ENCODE results near the gene TRIM45. TPM values are rescaled to one million over a fixed set of nuclear protein-coding genes. Genes with fewer than 3 reads are reported as not detected.

The TRIM45 gene
- total and polyA plus RNA-seq, 2 of the 4 experiments (the other 2 are of a cell fraction), result 2.0 to 5.1 TPM

DNA sequence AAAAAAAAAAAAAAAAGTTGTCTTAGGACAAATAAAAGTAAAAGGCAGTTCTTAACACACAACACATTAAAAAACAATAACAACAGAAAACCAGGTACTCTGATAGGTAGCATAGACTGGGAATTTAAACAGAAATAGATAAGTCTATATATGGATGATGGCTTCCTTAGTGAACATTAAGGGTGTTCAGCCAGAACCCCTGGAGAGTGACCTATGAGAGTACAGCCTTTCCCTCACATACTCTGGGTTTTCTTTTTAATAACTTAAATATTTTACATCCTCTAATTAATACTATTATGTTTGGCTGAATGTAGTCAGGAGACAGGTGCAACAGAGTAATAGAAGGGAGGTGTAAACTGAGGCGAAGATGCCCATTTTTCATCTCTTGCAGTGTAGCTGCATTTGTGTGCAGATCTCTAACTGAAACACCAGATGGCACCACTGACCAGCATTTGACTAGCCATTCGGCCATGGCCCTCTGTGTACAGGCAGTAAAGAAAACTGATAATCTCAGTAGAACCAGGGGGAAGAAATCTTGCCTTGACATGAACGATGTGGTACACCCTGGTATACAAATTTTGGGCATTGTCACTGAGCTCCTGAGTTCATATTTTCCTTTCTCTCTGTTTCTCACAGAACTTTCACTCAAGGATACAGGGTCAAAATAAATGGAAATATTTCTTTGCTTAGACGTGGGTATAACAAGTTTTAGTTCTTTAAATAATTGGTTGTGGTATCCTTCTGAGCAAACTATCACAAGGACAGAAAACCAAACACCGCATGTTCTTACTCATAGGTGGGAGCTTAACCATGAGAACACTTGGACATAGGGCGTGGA, 53.8 kb downstream of the TRIM45 start:
- Histone ChIP-seq H2AK9ac (replicated peaks; ENCODE audit: low read depth, low read length, poor library complexity) (no peak overlapping the region), H2AFZ (replicated peaks; ENCODE audit: low read length, poor library complexity) (peak overlapping the region; percentile 47), H2BK120ac (ENCODE audit: low read depth, low read length) (no peak overlapping the region), H3K36me3 (ENCODE audit: control insufficient read depth, insufficient read depth, low read length) (no peaks in the 10 kb centered on the region; the same call in 1 of the 2 replicates), H3K14ac (replicated peaks; ENCODE audit: low read depth, low read length) (no peak overlapping the region), H3K56ac (ENCODE audit: extremely low read depth, insufficient read depth, low read length) (no peak overlapping the region), H2BK5ac (ENCODE audit: low read depth, low read length, poor library complexity, severe bottlenecking) (no peak overlapping the region), H4K91ac (ENCODE audit: insufficient read depth, low read depth, low read length) (no peak overlapping the region), H3K4ac (ENCODE audit: low read depth, low read length) (no peak overlapping the region), H3K9me3 (ENCODE audit: control insufficient read depth, insufficient read depth, low read length) (no peaks in the 10 kb centered on the region), H2AK5ac (ENCODE audit: low read depth, low read length) (no peak overlapping the region), H2BK15ac (ENCODE audit: low read depth, low read length) (no peak overlapping the region), H3K9ac (ENCODE audit: low read depth, low read length) (no peak overlapping the region), H3K4me2 (ENCODE audit: low read depth, low read length) (no peak overlapping the region), H3K4me1 (ENCODE audit: control insufficient read depth, insufficient read depth, low read length) (no peaks in the 10 kb centered on the region), H3K79me1 (ENCODE audit: low read depth in 1 of 2, low read length in 2 of 2) (peaks cover 9% of the 10 kb centered on the region in 2 experiments; a peak in 2 of 4 replicates), H4K5ac (ENCODE audit: low read depth, low read length) (no peak overlapping the region), H3K27me3 (ENCODE audit: control insufficient read depth, insufficient read depth, low read length) (no peaks in the 10 kb centered on the region), H3K23ac (ENCODE audit: low read depth, low read length) (no peak overlapping the region), H2BK20ac (ENCODE audit: low read depth, low read length) (no peak overlapping the region), H3K4me3 (ENCODE audit: insufficient read depth, low read depth, low read length) (no peak overlapping the region), H4K8ac (ENCODE audit: low read depth in 2 of 2, low read length in 2 of 2) (no peak overlapping the region), H3K18ac (ENCODE audit: low read depth, low read length) (no peak overlapping the region), H4K20me1 (ENCODE audit: insufficient read depth, low read length) (no peaks in the 10 kb centered on the region), H3K27ac (ENCODE audit: insufficient read depth, low read length) (no peak overlapping the region), H3K9me1 (ENCODE audit: insufficient read depth, low read length) (no peaks in the 10 kb centered on the region; the same call in 1 of the 2 replicates)
- DNase-seq, result peak; percentile 70
- TF ChIP-seq, protein P1, sequence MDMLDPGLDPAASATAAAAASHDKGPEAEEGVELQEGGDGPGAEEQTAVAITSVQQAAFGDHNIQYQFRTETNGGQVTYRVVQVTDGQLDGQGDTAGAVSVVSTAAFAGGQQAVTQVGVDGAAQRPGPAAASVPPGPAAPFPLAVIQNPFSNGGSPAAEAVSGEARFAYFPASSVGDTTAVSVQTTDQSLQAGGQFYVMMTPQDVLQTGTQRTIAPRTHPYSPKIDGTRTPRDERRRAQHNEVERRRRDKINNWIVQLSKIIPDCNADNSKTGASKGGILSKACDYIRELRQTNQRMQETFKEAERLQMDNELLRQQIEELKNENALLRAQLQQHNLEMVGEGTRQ (IDR thresholded peaks at IDR 0.05; ENCODE audit: low read depth, low read length), result no peak
- TF ChIP-seq, protein P2, sequence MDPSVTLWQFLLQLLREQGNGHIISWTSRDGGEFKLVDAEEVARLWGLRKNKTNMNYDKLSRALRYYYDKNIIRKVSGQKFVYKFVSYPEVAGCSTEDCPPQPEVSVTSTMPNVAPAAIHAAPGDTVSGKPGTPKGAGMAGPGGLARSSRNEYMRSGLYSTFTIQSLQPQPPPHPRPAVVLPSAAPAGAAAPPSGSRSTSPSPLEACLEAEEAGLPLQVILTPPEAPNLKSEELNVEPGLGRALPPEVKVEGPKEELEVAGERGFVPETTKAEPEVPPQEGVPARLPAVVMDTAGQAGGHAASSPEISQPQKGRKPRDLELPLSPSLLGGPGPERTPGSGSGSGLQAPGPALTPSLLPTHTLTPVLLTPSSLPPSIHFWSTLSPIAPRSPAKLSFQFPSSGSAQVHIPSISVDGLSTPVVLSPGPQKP (IDR thresholded peaks at IDR 0.05; ENCODE audit: borderline replicate concordance, low read depth, low read length), result no peak
- TF ChIP-seq MXI1 (IDR thresholded peaks at IDR 0.05; ENCODE audit: borderline replicate concordance, low read depth, low read length), result no peak
- no peak for TF ChIP-seq RFX5 (IDR thresholded peaks at IDR 0.05; ENCODE audit: low read depth, low read length)
- no peak for TF ChIP-seq MAZ (IDR thresholded peaks at IDR 0.05; ENCODE audit: borderline replicate concordance, low read depth, low read length)
- peak; percentile 45; the same call in 1 of the 2 replicates for TF ChIP-seq POLR2A (IDR thresholded peaks at IDR 0.05; ENCODE audit: low read depth, low read length)
- no peak for TF ChIP-seq BHLHE40 (IDR thresholded peaks at IDR 0.05; ENCODE audit: low read depth, low read length)
- peak; percentile 99 for TF ChIP-seq SMC3 (IDR thresholded peaks at IDR 0.05; ENCODE audit: low read depth, low read length)
- peak; percentile 100 for TF ChIP-seq RAD21 (IDR thresholded peaks at IDR 0.05; ENCODE audit: low read length)
- TF ChIP-seq, protein P3, sequence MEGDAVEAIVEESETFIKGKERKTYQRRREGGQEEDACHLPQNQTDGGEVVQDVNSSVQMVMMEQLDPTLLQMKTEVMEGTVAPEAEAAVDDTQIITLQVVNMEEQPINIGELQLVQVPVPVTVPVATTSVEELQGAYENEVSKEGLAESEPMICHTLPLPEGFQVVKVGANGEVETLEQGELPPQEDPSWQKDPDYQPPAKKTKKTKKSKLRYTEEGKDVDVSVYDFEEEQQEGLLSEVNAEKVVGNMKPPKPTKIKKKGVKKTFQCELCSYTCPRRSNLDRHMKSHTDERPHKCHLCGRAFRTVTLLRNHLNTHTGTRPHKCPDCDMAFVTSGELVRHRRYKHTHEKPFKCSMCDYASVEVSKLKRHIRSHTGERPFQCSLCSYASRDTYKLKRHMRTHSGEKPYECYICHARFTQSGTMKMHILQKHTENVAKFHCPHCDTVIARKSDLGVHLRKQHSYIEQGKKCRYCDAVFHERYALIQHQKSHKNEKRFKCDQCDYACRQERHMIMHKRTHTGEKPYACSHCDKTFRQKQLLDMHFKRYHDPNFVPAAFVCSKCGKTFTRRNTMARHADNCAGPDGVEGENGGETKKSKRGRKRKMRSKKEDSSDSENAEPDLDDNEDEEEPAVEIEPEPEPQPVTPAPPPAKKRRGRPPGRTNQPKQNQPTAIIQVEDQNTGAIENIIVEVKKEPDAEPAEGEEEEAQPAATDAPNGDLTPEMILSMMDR (conservative IDR thresholded peaks at IDR 0.05; ENCODE audit: low read depth, low read length), result peak; percentile 93
- WGBS, 2 experiments (ENCODE audit: extremely low coverage in 2 of 2, insufficient read length in 1 of 2), result no CpG with 5 or more reads among the region's 6 CpGs
- in situ Hi-C loops (cut with MboI; ENCODE audit: low sequenced_read_pairs), result no loop called here
- ATAC-seq (ENCODE audit: low read depth), result peak; percentile 99
- ChIA-PET POLR2A (ENCODE audit: unreplicated experiment) (no interaction called here), CTCF (interaction anchor here (0.5 to 4.4 kb wide), 16 partner anchors 15 to 1246 kb away, joined by 3 to 43 read pairs (median 4); no protein-coding TSS in a partner anchor)
- dilution Hi-C loops (cut with HindIII; ENCODE audit: low sequenced_read_pairs, unreplicated experiment), result no loop called here
- BruUV-seq (replicated peaks), result no TSS peak
- intact Hi-C loops (cut with micrococcal nuclease), result loop anchor here (1.0 to 10.0 kb wide), 7 partner anchors 53 to 857 kb away; partner anchors contain the start of genes GDAP2, TRIM45 and WDR3

All from IMR-90 (cell line).